Liver (tissue), 9 donors: ENCODE data around the gene LGALS4. TPM values are rescaled to one million over a fixed set of nuclear protein-coding genes. Genes with fewer than 3 reads are reported as not detected.

Experiments
- DNase-seq: peaks from one replicate; pipeline ENCODE4 v3.0.0-alpha.2; 2017; ENCODE audit warnings: low spot score
- H3K27ac ChIP-seq, 2 donors: one replicate each; pipeline ENCODE4 v1.7.0; 2013; ENCODE audit warnings: inconsistent platforms in 2 of 2, low read length in 2 of 2, control low read depth in 1 of 2, low read depth in 1 of 2, mild to moderate bottlenecking in 1 of 2
- H3K27me3 ChIP-seq, 4 donors: one replicate each; pipeline versions ENCODE4 v1.6.1 to v1.7.0; 2013; ENCODE audit warnings: low read length in 3 of 4, inconsistent platforms in 1 of 4, mild to moderate bottlenecking in 1 of 4, moderate library complexity in 1 of 4; ENCODE audit not compliant: control insufficient read depth in 4 of 4, insufficient read depth in 4 of 4
- H3K36me3 ChIP-seq, 4 donors: one replicate each; pipeline versions ENCODE4 v1.6.1 to v1.7.0; 2013; ENCODE audit warnings: low read length in 3 of 4, mild to moderate bottlenecking in 3 of 4, low read depth in 1 of 4, moderate library complexity in 1 of 4; ENCODE audit not compliant: control insufficient read depth in 4 of 4, insufficient read depth in 3 of 4
- H3K4me1 ChIP-seq, 4 donors: one replicate each; pipeline versions ENCODE4 v1.6.1 to v1.7.0; 2013; ENCODE audit warnings: low read length in 3 of 4, mild to moderate bottlenecking in 3 of 4, moderate library complexity in 1 of 4; ENCODE audit not compliant: control insufficient read depth in 4 of 4, insufficient read depth in 4 of 4
- H3K4me3 ChIP-seq, 3 donors: one replicate each; pipeline versions ENCODE4 v1.6.1 to v1.7.0; 2013; ENCODE audit warnings: low read length in 3 of 3, control low read depth in 1 of 3, low read depth in 1 of 3, mild to moderate bottlenecking in 1 of 3
- H3K9ac ChIP-seq, 2 donors: one replicate each; pipeline ENCODE4 v1.7.0; 2013; ENCODE audit warnings: low read length in 2 of 2, mild to moderate bottlenecking in 2 of 2, moderate library complexity in 2 of 2, control low read depth in 1 of 2, low read depth in 1 of 2
- H3K9me3 ChIP-seq, 4 donors: one replicate each; pipeline versions ENCODE4 v1.6.1 to v1.7.0; 2013; ENCODE audit warnings: low read length in 3 of 4; ENCODE audit not compliant: control insufficient read depth in 4 of 4
- EGR1 ChIP-seq, 2 donors: IDR thresholded peaks; 2 replicates each; pipeline ENCODE4 v1.6.1; 2016 to 2018; ENCODE audit warnings: antibody characterized with exemption in 2 of 2, low read depth in 2 of 2
- FOXA1 ChIP-seq: IDR thresholded peaks from 2 replicates; pipeline ENCODE4 v1.6.1; 2016; ENCODE audit warnings: antibody characterized with exemption
- GABPA ChIP-seq, 2 donors: IDR thresholded peaks in 1 of 2; conservative IDR thresholded peaks in 1 of 2; 2 replicates each; pipeline ENCODE4 v1.6.1; 2016; ENCODE audit warnings: antibody characterized with exemption in 2 of 2, mild to moderate bottlenecking in 1 of 2, moderate library complexity in 1 of 2
- HNF4A ChIP-seq, 2 donors: conservative IDR thresholded peaks; 2 replicates each; pipeline ENCODE4 v1.6.1; 2016; ENCODE audit warnings: antibody characterized with exemption in 2 of 2, mild to moderate bottlenecking in 2 of 2
- HNF4G ChIP-seq: IDR thresholded peaks from 2 replicates; pipeline ENCODE4 v1.6.1; 2016; ENCODE audit warnings: antibody characterized with exemption
- JUND ChIP-seq, 2 donors: IDR thresholded peaks; 2 replicates each; pipeline ENCODE4 v1.6.1; 2016; ENCODE audit warnings: antibody characterized with exemption in 2 of 2
- NR2F2 ChIP-seq: IDR thresholded peaks from 2 replicates; pipeline ENCODE4 v1.6.1; 2016; ENCODE audit warnings: antibody characterized with exemption
- RAD21 ChIP-seq, 2 donors: IDR thresholded peaks; 2 replicates each; pipeline ENCODE4 v1.6.1; 2016; ENCODE audit warnings: antibody characterized with exemption in 2 of 2, mild to moderate bottlenecking in 2 of 2
- REST ChIP-seq: IDR thresholded peaks from 2 replicates; pipeline ENCODE4 v1.6.1; 2016; ENCODE audit warnings: antibody characterized with exemption, mild to moderate bottlenecking
- RXRA ChIP-seq, 2 donors: IDR thresholded peaks; 2 replicates each; pipeline ENCODE4 v1.6.1; 2017 to 2018; ENCODE audit warnings: antibody characterized with exemption in 2 of 2, mild to moderate bottlenecking in 1 of 2
- SP1 ChIP-seq: IDR thresholded peaks from 2 replicates; pipeline ENCODE4 v1.6.1; 2018; ENCODE audit warnings: antibody characterized with exemption, mild to moderate bottlenecking
- YY1 ChIP-seq: IDR thresholded peaks from 2 replicates; pipeline ENCODE4 v1.6.1; 2016; ENCODE audit warnings: antibody characterized with exemption, mild to moderate bottlenecking
- WGBS: extraction: QIAGEN DNeasy Blood & Tissue Kit; methylation state at CpG from one replicate; pipeline ENCODE4 v1.1.7; 2013; 5-methylcytosine and 5-hydroxymethylcytosine counted together
- polyA plus RNA-seq, 2 donors: library from polyadenylated mRNA; stranded (reverse) in 1 of 2; unstranded in 1 of 2; fragments of 200-250 nt in 1 of 2; fragments of >200 nt in 1 of 2; fragmentation: Nextera tagmentation in 1 of 2; extraction: Ambion mirVana in 1 of 2; gene quantifications; one replicate each; pipeline versions ENCODE4 v1.2.1 to v1.2.3, GENCODE V29; 2013 to 2015
- total RNA-seq, 2 donors: library from RNA; depleted of rRNA; stranded (reverse); fragments of >200 nt; gene quantifications; one replicate each; pipeline ENCODE4 v1.2.3, GENCODE V29; 2014
- TF ChIP-seq, protein P1 (sequence below): IDR thresholded peaks from 2 replicates; pipeline ENCODE4 v1.6.1; 2016; ENCODE audit warnings: antibody characterized with exemption
- TF ChIP-seq, protein P2 (sequence below): fragments of 150-350 bp; IDR thresholded peaks from 2 replicates; pipeline ENCODE4 v1.5.1; 2017; ENCODE audit warnings: improper control_type of control experiment, low read depth, low read length; ENCODE audit not compliant: missing input control
- donor health status: healthy.
- donor health status: healthy.
- donor health status: healthy.
- donor health status: healthy.
- donor health status: healthy.

LGALS4 gene
- total and polyA plus RNA-seq, 4 donors = 0.42 to 40.6 (median 12.1) TPM

- Histone ChIP-seq H3K9ac (no peak overlapping the region), H3K4me3 (no peak overlapping the region), H3K27me3 (no peaks in the 10 kb centered on the region), H3K4me1 (no peaks in the 10 kb centered on the region), H3K9me3 (no peaks in the 10 kb centered on the region), H3K36me3 (no peaks in the 10 kb centered on the region), H3K27ac (no peak overlapping the region)
- DNase-seq = no peak
- TF ChIP-seq EGR1 (IDR thresholded peaks at IDR 0.05; ENCODE audit: low read depth in 2 of 2) = no peak
- no peak for TF ChIP-seq SP1
- no peak for TF ChIP-seq HNF4G
- TF ChIP-seq HNF4A (conservative IDR thresholded peaks at IDR 0.05) = no peak
- WGBS = 91% methylated on average over 7 of the region's 7 CpGs
Observed at GRCh38 chr19:38780443-38780842, 32.3 kb downstream of the LGALS4 start.

DNA sequence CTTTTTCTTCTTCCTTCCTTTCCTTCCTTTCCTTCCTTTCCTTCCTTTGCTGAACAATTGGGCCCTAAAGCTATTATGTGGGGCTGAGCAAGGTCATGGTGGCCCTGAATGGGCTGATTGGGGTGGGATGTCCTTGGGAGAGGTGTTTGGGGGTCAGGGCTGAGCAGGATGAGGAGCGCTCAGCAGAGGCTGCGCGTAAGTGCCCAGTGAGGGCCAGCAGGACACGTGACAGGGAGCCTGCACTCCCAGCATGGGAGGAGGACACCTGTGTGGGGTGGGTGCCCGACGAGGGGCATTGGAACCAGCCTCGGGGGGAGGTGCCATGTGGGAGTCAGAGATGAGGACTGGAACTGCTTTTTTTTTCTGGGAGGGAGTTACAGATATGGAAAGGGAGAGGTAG is 34.0 kb downstream of the LGALS4 start:
- Histone ChIP-seq H3K36me3 (no peaks in the 10 kb centered on the region), H3K9me3 (no peaks in the 10 kb centered on the region), H3K9ac (no peak overlapping the region), H3K4me3 (no peak overlapping the region), H3K27ac (no peak overlapping the region), H3K27me3 (no peaks in the 10 kb centered on the region), H3K4me1 (no peaks in the 10 kb centered on the region)
- no peak for DNase-seq
- TF ChIP-seq, protein P1, sequence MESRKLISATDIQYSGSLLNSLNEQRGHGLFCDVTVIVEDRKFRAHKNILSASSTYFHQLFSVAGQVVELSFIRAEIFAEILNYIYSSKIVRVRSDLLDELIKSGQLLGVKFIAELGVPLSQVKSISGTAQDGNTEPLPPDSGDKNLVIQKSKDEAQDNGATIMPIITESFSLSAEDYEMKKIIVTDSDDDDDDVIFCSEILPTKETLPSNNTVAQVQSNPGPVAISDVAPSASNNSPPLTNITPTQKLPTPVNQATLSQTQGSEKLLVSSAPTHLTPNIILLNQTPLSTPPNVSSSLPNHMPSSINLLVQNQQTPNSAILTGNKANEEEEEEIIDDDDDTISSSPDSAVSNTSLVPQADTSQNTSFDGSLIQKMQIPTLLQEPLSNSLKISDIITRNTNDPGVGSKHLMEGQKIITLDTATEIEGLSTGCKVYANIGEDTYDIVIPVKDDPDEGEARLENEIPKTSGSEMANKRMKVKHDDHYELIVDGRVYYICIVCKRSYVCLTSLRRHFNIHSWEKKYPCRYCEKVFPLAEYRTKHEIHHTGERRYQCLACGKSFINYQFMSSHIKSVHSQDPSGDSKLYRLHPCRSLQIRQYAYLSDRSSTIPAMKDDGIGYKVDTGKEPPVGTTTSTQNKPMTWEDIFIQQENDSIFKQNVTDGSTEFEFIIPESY = no peak
- no peak for TF ChIP-seq FOXA1
- TF ChIP-seq SP1 = no peak
- no peak for TF ChIP-seq REST
- TF ChIP-seq JUND (IDR thresholded peaks at IDR 0.05) = no peak
- TF ChIP-seq YY1 = no peak
- no peak for TF ChIP-seq RAD21 (IDR thresholded peaks at IDR 0.05)
- TF ChIP-seq HNF4G = no peak
- TF ChIP-seq HNF4A (conservative IDR thresholded peaks at IDR 0.05) = no peak
- TF ChIP-seq GABPA (IDR thresholded peaks at IDR 0.05 in 1 of 2, conservative IDR thresholded peaks at IDR 0.05 in 1 of 2) = no peak
- no peak for TF ChIP-seq NR2F2
- no peak for TF ChIP-seq RXRA (IDR thresholded peaks at IDR 0.05)
- TF ChIP-seq, protein P2, sequence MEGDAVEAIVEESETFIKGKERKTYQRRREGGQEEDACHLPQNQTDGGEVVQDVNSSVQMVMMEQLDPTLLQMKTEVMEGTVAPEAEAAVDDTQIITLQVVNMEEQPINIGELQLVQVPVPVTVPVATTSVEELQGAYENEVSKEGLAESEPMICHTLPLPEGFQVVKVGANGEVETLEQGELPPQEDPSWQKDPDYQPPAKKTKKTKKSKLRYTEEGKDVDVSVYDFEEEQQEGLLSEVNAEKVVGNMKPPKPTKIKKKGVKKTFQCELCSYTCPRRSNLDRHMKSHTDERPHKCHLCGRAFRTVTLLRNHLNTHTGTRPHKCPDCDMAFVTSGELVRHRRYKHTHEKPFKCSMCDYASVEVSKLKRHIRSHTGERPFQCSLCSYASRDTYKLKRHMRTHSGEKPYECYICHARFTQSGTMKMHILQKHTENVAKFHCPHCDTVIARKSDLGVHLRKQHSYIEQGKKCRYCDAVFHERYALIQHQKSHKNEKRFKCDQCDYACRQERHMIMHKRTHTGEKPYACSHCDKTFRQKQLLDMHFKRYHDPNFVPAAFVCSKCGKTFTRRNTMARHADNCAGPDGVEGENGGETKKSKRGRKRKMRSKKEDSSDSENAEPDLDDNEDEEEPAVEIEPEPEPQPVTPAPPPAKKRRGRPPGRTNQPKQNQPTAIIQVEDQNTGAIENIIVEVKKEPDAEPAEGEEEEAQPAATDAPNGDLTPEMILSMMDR = no peak
- WGBS = 82% methylated on average over 7 of the region's 7 CpGs
